Activated CD4-positive, alpha-beta memory T cell treated with anti-CD3 and anti-CD28 coated beads for 36 hours (primary cell): ENCODE results near the gene MAPKAPK5. TPM values are rescaled to one million over a fixed set of nuclear protein-coding genes. Genes with fewer than 3 reads are reported as not detected.
"Not testable (repeated sequence)": the region's sequence is repeated elsewhere in the genome, so short reads cannot be mapped to it uniquely, and the experiment has no call there.

ENCODE experiments used
- CTCF ChIA-PET: fragments of 350-600 bp; sonication (Branson Sonifier 250); formaldehyde crosslinking; loops from one replicate; lab custom pipeline; 2021; ENCODE audit warnings: antibody characterized with exemption, inconsistent platforms; lab: Charles Lee
- POLR2A ChIA-PET: fragments of 350-600 bp; sonication (Branson Sonifier 250); formaldehyde crosslinking; loops from one replicate; lab custom pipeline; 2021; ENCODE audit warnings: antibody characterized with exemption; lab: Charles Lee
- DNase-seq: peaks from one replicate; pipeline ENCODE4 v3.0.0-alpha.2; 2020
- H3K27ac Mint-ChIP-seq: one replicate; pipeline ENCODE4 v1.8.0; 2021; ENCODE audit warnings: mixed read lengths
- H3K27me3 Mint-ChIP-seq: one replicate; pipeline ENCODE4 v1.8.0; 2021; ENCODE audit warnings: mixed read lengths
- H3K36me3 Mint-ChIP-seq: one replicate; pipeline ENCODE4 v1.8.0; 2021; ENCODE audit warnings: mixed read lengths
- H3K4me1 Mint-ChIP-seq: one replicate; pipeline ENCODE4 v1.8.0; 2021; ENCODE audit warnings: low read depth, mixed read lengths
- H3K4me3 Mint-ChIP-seq: one replicate; pipeline ENCODE4 v1.8.0; 2021; ENCODE audit warnings: mild to moderate bottlenecking, mixed read lengths
- H3K9me3 Mint-ChIP-seq: one replicate; pipeline ENCODE4 v1.8.0; 2021; ENCODE audit warnings: mixed read lengths
- intact Hi-C: fragments of 100-400 bp; cut with micrococcal nuclease; formaldehyde crosslinking; loops from one replicate; pipeline ENCODE4 v1.15.1; 2023
- total RNA-seq, 2 experiments: library from RNA; stranded (reverse); gene quantifications; one replicate each; pipeline ENCODE4 v1.2.3, GENCODE V29; 2021

The MAPKAPK5 gene
- total RNA-seq, 2 experiments from 2014 or later, result 53.7 to 53.9 TPM

- intact Hi-C loops, CTCF ChIA-PET, H3K36me3 Mint-ChIP-seq, H3K9me3 Mint-ChIP-seq, H3K4me3 Mint-ChIP-seq, H3K27me3 Mint-ChIP-seq, H3K27ac Mint-ChIP-seq, DNase-seq, POLR2A ChIA-PET, H3K4me1 Mint-ChIP-seq: not testable (repeated sequence)
Observed at GRCh38 chr12:111816898-111817297, 25.1 kb upstream of the MAPKAPK5 start.

GRCh38 chr12:111818340-111818739 lies 23.7 kb upstream of the MAPKAPK5 start:
- no peak overlapping the region for H3K4me3 Mint-ChIP-seq
- H3K27me3 Mint-ChIP-seq, result peaks cover 5% of the 10 kb centered on the region
- intact Hi-C loops, result no loop called here
- H3K9me3 Mint-ChIP-seq, result peaks cover 4% of the 10 kb centered on the region
- ChIA-PET CTCF (no interaction called here), POLR2A (no interaction called here)
- DNase-seq, result no peak
- no peaks in the 10 kb centered on the region for H3K36me3 Mint-ChIP-seq
- H3K27ac Mint-ChIP-seq, result no peak overlapping the region
- peaks cover 2% of the 10 kb centered on the region for H3K4me1 Mint-ChIP-seq

- DNase-seq, result no peak
- H3K27ac Mint-ChIP-seq, result no peak overlapping the region
- no peaks in the 10 kb centered on the region for H3K4me1 Mint-ChIP-seq
- ChIA-PET POLR2A (interaction anchor here (0.7 kb wide), 1 partner anchor 82 kb away, joined by 4 read pairs; no protein-coding TSS in a partner anchor), CTCF (no interaction called here)
- peaks cover 4% of the 10 kb centered on the region for H3K9me3 Mint-ChIP-seq
- H3K4me3 Mint-ChIP-seq, result no peak overlapping the region
- intact Hi-C loops, result loop anchor here (5.0 kb wide), 1 partner anchor 568 kb away; no protein-coding TSS in a partner anchor
- H3K36me3 Mint-ChIP-seq, result no peaks in the 10 kb centered on the region
- H3K27me3 Mint-ChIP-seq, result peaks cover 6% of the 10 kb centered on the region
Observed at GRCh38 chr12:111819191-111820158, 22.6 kb upstream of the MAPKAPK5 start.

GRCh38 chr12:111820828-111821227 lies 21.2 kb upstream of the MAPKAPK5 start:
- H3K4me1 Mint-ChIP-seq, DNase-seq, H3K36me3 Mint-ChIP-seq, CTCF ChIA-PET, H3K9me3 Mint-ChIP-seq, H3K27ac Mint-ChIP-seq, H3K4me3 Mint-ChIP-seq, POLR2A ChIA-PET, H3K27me3 Mint-ChIP-seq: not testable (repeated sequence)
- intact Hi-C loops, result loop anchor here (5.0 kb wide), 1 partner anchor 566 kb away; no protein-coding TSS in a partner anchor

GRCh38 chr12:111822886-111823285 lies 19.1 kb upstream of the MAPKAPK5 start:
- intact Hi-C loops, result loop anchor here (5.0 kb wide), 1 partner anchor 564 kb away; no protein-coding TSS in a partner anchor

GRCh38 chr12:111823891-111824290 lies 18.1 kb upstream of the MAPKAPK5 start:
- no peaks in the 10 kb centered on the region for H3K36me3 Mint-ChIP-seq
- no peak overlapping the region for H3K4me3 Mint-ChIP-seq
- POLR2A ChIA-PET, result no interaction called here

More at GRCh38 chr12:111822886-111823285, 19.1 kb upstream of the MAPKAPK5 start:
- Mint-ChIP-seq H3K36me3 (no peaks in the 10 kb centered on the region), H3K27me3 (peaks cover 6% of the 10 kb centered on the region), H3K9me3 (peaks cover 4% of the 10 kb centered on the region), H3K4me1 (no peaks in the 10 kb centered on the region), H3K4me3 (no peak overlapping the region), H3K27ac (no peak overlapping the region)
- ChIA-PET POLR2A (no interaction called here), CTCF (interaction anchor here (1.0 kb wide), 1 partner anchor 10 kb away, joined by 7 read pairs; no protein-coding TSS in a partner anchor)
- DNase-seq, result no peak

GRCh38 chr12:111824312-111824711 lies 17.7 kb upstream of the MAPKAPK5 start:
- DNase-seq, H3K4me1 Mint-ChIP-seq, H3K9me3 Mint-ChIP-seq, CTCF ChIA-PET, H3K27ac Mint-ChIP-seq, H3K27me3 Mint-ChIP-seq, H3K36me3 Mint-ChIP-seq, POLR2A ChIA-PET, H3K4me3 Mint-ChIP-seq: not testable (repeated sequence)
- intact Hi-C loops, result loop anchor here (5.0 kb wide), 1 partner anchor 563 kb away; no protein-coding TSS in a partner anchor

More at GRCh38 chr12:111823891-111824290, 18.1 kb upstream of the MAPKAPK5 start:
- DNase-seq, result no peak
- H3K27me3 Mint-ChIP-seq, result peaks cover 6% of the 10 kb centered on the region
- peaks cover 4% of the 10 kb centered on the region for H3K9me3 Mint-ChIP-seq
- intact Hi-C loops, result loop anchor here (5.0 kb wide), 1 partner anchor 563 kb away; no protein-coding TSS in a partner anchor
- CTCF ChIA-PET, result interaction anchor here (1.0 kb wide), 1 partner anchor 11 kb away, joined by 7 read pairs; no protein-coding TSS in a partner anchor
- H3K4me1 Mint-ChIP-seq, result no peaks in the 10 kb centered on the region
- H3K27ac Mint-ChIP-seq, result no peak overlapping the region

GRCh38 chr12:111825509-111825908 lies 16.5 kb upstream of the MAPKAPK5 start:
- intact Hi-C loops, result no loop called here
- POLR2A ChIA-PET, result interaction anchor here (1.3 kb wide), 1 partner anchor 16 kb away, joined by 3 read pairs; the partner anchor contains the start of gene MAPKAPK5

GRCh38 chr12:111826316-111826715 lies 15.7 kb upstream of the MAPKAPK5 start:
- Mint-ChIP-seq H3K9me3 (no peaks in the 10 kb centered on the region), H3K36me3 (no peaks in the 10 kb centered on the region), H3K4me3 (no peak overlapping the region), H3K27me3 (peaks cover 6% of the 10 kb centered on the region), H3K27ac (no peak overlapping the region), H3K4me1 (no peaks in the 10 kb centered on the region)
- ChIA-PET CTCF (interaction anchor here (1.4 to 2.5 kb wide), 2 partner anchors 13 to 15 kb away, joined by 3 to 13 read pairs; no protein-coding TSS in a partner anchor), POLR2A (interaction anchor here (1.3 kb wide), 1 partner anchor 15 kb away, joined by 3 read pairs; the partner anchor contains the start of gene MAPKAPK5)
- intact Hi-C loops, result no loop called here
- DNase-seq, result no peak

More at GRCh38 chr12:111825509-111825908, 16.5 kb upstream of the MAPKAPK5 start:
- no peak for DNase-seq
- Mint-ChIP-seq H3K27me3 (peaks cover 6% of the 10 kb centered on the region), H3K36me3 (no peaks in the 10 kb centered on the region), H3K9me3 (peaks cover 4% of the 10 kb centered on the region), H3K4me1 (no peaks in the 10 kb centered on the region), H3K27ac (no peak overlapping the region), H3K4me3 (no peak overlapping the region)
- CTCF ChIA-PET, result interaction anchor here (2.5 kb wide), 1 partner anchor 12 kb away, joined by 13 read pairs; no protein-coding TSS in a partner anchor

- no peaks in the 10 kb centered on the region for H3K4me1 Mint-ChIP-seq
- H3K9me3 Mint-ChIP-seq, result no peaks in the 10 kb centered on the region
- no peaks in the 10 kb centered on the region for H3K36me3 Mint-ChIP-seq
- no peak for DNase-seq
- no peak overlapping the region for H3K4me3 Mint-ChIP-seq
- ChIA-PET CTCF (interaction anchor here (1.4 to 2.5 kb wide), 2 partner anchors 14 kb away, joined by 3 to 13 read pairs; no protein-coding TSS in a partner anchor), POLR2A (no interaction called here)
- H3K27me3 Mint-ChIP-seq, result peaks cover 6% of the 10 kb centered on the region
- intact Hi-C loops, result no loop called here
- H3K27ac Mint-ChIP-seq, result no peak overlapping the region
Observed at GRCh38 chr12:111826992-111827391, 15.0 kb upstream of the MAPKAPK5 start.

- Mint-ChIP-seq H3K4me1 (no peaks in the 10 kb centered on the region), H3K27ac (no peak overlapping the region), H3K4me3 (no peak overlapping the region), H3K9me3 (peaks cover 4% of the 10 kb centered on the region), H3K27me3 (peaks cover 5% of the 10 kb centered on the region), H3K36me3 (no peaks in the 10 kb centered on the region)
- DNase-seq, result no peak
- ChIA-PET CTCF (interaction anchor here (1.4 kb wide), 1 partner anchor 15 kb away, joined by 4 read pairs; no protein-coding TSS in a partner anchor), POLR2A (no interaction called here)
- intact Hi-C loops, result no loop called here
Observed at GRCh38 chr12:111827907-111828306, 14.1 kb upstream of the MAPKAPK5 start.
